Skin of body (tissue), 2 donors: ENCODE results near the gene CNOT11. TPM values are rescaled to one million over a fixed set of nuclear protein-coding genes. Genes with fewer than 3 reads are reported as not detected.
"Not testable (repeated sequence)": the region's sequence is repeated elsewhere in the genome, so short reads cannot be mapped to it uniquely, and the experiment has no call there.

Source experiments
- DNase-seq: peaks from one replicate; lab custom pipeline; 2025; lab: John Stamatoyannopoulos, UW
- total RNA-seq: library from RNA; depleted of rRNA; stranded (reverse); fragments of >200 nt; gene quantifications from one replicate; pipeline ENCODE4 v1.2.3, GENCODE V29; 2014

CNOT11 gene
- total RNA-seq, 1 donor from 2014 or later: 13.6 TPM

DNA sequence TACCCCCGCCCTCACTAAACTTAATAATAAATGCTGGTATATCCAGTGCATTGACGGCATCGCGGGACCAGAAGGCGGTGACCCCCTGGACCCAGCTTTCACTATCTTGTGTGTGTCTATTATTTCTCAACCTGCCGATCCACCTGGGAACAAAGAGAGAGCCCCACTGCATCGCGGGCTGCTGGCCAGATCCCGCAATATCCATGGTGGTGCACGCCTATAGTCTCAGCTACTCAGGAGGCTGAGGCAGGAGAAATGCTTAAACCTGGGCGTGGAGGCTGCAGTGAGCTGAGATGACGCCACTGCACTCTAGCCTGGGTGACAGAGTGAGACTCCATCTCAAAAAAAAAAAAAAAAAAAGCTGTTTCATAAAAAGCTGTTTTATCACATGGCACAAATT lies 7.8 kb upstream of the CNOT11 start:
- not testable (repeated sequence) for DNase-seq

DNA sequence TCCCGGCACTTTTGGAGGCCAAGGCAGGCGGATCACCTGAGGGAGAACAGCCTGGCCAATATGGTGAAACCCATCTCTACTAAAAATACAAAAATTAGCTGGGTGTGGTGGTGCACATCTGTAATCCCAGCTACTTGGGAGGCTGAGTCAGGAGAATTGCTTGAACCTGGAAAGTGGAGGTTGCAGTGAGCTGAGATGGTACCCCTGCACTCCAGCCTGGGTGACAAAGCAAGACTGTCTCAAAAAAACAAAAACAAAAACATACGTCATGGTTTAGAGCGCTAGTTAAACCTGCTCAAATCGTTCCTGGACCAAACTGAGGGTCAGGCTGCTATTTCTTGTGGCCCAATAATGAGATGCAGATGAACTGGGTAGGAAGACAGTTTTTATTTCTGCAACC lies 7.2 kb upstream of the CNOT11 start:
- DNase-seq: not testable (repeated sequence)

DNA sequence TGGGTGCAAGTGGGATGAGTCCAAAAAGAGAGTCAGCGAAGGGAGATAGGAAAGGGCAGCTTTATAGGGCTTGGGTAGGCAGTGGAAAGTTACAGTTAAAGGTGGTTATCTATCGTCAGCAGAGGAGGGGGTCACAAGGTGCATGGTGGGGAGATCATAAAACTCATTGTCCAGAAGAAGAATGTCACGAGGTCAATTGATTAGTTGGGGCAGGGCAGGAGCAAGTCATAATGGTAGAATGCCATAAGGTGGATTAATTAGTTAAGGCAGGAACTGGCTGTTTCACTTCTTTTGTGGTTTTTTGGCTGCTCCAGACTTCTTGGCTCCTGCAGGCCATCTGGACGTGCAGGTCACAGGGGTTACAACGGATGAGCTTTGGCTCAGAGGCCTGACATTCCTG lies 3.9 kb upstream of the CNOT11 start:
- DNase-seq: not testable (repeated sequence)

DNA sequence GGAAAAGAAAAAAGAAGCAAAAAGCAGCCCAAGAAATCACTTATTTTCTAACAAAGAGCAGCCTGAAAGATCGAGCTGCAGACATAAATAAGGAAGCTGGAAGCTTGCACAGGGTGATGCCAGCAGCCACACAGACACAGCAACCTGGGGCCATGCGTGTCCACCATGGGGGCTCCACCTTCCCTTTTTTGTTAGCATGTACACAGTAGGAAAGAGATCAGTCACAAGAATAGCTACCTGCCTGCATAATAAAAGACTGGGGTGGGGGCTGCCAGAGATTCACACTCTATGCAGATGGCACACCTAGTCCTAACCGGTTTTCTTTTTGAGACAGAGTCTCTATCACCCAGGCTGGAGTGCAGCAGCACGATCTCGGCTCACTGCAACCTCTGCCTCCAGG lies 2.9 kb upstream of the CNOT11 start:
- no peak for DNase-seq

DNA sequence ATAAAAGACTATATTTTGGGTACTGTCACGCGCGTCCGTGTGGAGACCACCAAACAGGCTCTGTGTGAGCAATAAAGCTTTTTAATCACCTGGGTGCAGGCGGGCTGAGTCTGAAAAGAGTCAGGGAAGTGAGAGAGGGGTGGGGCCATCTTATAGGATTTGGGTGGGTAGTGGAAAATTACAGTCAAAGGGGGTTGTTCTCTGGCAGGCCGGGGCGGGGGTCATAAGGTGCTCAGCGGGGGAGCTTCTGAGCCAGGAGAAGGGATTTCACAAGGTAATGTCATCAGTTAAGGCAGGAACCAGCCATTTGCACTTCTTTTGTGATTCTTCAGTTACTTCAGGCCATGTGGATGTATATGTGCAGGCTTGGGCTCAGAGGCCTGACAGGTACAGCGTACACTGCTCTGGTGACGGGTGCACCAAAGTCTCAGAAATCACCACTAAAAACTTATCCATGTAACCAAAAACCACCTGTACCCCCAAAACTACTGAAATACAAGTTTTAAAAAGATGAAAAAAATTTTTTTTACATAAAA lies 1.4 kb upstream of the CNOT11 start:
- not testable (repeated sequence) for DNase-seq

- no peak for DNase-seq
Observed at GRCh38 chr2:101251844-101252407, 760 bp upstream of the CNOT11 start.

- peak; percentile 22 for DNase-seq
Observed at GRCh38 chr2:101253013-101253702, 472 bp downstream of the CNOT11 start.

- DNase-seq: no peak
Observed at GRCh38 chr2:101253703-101254450, 1.2 kb downstream of the CNOT11 start.

DNA sequence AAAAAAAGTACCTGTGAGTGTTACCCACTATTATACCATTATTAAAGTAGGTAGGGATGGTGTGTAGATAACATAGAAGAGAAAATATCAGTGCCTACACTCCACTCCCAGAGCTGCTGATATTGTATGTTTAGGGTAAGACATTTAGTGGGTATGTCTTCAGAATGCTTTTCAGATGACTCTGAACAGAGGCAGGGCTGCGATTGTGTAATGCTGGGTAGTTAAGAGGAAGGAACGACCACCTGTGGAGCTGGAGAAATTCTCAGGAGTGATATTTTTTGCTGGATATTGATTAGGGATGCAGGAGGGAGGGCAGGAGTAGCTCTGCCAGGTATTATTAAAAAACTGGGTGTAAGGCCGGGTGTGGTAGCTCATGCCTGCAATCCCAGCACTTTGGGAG lies 2.8 kb downstream of the CNOT11 start:
- no peak for DNase-seq

GRCh38 chr2:101256316-101256715 lies 3.6 kb downstream of the CNOT11 start:
- no peak for DNase-seq

GRCh38 chr2:101258804-101259203 lies 6.1 kb downstream of the CNOT11 start:
- no peak for DNase-seq

DNA sequence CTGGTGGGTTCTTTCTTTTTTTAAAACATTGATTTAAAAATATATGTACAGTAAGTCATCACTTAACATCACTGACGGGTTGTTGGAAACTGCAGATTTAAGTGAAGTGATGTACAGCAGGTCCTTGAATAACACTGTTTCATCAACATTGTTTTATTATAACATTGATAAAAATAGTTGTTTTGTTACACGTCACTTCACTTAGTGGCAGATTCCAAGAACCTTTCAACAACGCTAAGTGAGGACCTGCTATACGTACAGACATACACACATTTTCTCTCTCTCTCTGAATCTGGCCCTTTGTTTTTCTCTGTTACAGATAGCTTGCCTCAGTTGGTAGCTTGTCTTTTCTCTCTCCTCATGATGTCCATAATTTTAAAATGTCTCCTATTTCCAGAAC lies 9.5 kb downstream of the CNOT11 start:
- DNase-seq: no peak

GRCh38 chr2:101263377-101263800 lies 10.7 kb downstream of the CNOT11 start:
- DNase-seq: no peak

DNA sequence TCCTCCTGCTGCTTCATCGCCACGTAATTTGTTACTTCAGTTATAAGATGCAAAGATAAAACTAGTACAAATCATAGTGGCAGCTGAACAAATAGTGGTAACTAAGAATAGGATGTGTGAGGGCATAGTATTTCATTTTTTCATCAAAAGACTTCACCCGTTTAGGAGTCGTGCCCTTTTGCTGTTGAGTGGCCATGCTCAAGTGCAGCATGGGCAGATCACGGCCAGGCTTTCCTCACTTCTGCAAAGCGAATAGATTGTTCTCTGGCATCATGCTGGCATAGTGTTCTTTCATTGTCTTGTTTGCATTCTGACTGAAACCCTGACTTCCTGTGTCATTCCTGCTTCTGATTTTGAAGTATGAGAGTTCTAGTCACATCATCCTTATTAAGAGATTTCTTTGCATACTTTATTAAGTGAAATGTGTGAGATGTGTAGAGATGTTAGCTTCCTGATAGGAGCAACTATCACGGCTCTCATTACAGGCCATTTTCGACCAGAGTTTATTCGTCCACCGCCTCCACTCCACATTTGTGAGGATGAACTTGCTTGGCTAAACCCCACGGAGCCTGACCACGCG lies 11.8 kb downstream of the CNOT11 start:
- DNase-seq: no peak

GRCh38 chr2:101265893-101266499 lies 13.3 kb downstream of the CNOT11 start:
- DNase-seq: no peak

DNA sequence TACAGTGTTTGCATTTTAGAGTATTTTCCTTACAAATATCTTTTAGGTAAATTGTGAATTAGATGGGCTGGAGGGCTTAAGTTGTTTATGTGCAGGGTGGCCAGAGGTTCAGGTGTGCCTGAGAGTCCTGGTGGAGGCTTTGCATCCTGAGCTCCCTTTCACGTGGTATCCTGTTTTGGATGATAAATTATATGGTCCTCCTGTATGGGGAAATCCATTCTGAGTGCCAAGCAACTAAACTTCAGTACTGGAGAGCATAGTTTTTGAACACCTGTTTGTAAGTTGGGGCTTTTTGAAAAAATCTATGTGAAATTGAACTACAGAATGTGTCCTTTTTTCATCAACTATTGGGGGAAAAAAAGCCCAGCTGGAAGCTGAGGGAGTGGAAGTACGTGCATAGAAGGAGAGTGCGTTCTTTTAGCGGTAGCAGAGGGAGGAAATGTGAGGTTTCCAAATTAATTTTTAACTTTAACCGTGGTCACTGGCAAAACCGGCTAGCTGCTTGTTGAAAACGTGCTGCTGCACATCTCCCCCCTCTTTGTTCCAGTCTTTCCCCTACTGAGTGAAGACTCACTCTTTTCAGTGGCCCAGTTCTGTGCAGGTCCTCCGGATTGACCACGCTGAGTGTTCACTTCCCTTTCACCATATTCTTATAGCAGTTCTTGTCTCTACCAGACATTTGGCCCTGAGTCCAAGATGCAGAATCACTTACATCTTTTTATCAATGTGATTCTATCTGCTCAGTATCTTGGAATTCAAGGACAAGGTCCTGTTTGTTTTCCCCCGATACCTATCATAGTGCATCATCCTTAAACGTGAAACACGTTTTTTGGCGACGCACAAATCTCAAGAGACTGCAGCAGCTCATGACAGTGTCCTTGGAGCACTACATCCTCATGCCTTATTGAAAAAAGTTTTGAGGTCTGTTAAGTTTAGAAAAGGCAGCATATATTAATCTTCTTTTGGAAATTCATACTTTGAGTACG lies 15.3 kb downstream of the CNOT11 start:
- no peak for DNase-seq

GRCh38 chr2:101270700-101271259 lies 18.1 kb downstream of the CNOT11 start:
- no peak for DNase-seq

- no peak for DNase-seq
Observed at GRCh38 chr2:101272045-101272784, 19.5 kb downstream of the CNOT11 start.

- no peak for DNase-seq
Observed at GRCh38 chr2:101273056-101273455, 20.4 kb downstream of the CNOT11 start.
